GM04504 (cell line): ENCODE data around the gene CDYL.
A peak's percentile ranks its signal among the peaks of the same experiment; 100 is the strongest.

Source experiments
- DNase-seq: peaks from one replicate; pipeline ENCODE4 v3.0.0-alpha.2; 2012; ENCODE audit warnings: low read depth

The CDYL gene

DNA sequence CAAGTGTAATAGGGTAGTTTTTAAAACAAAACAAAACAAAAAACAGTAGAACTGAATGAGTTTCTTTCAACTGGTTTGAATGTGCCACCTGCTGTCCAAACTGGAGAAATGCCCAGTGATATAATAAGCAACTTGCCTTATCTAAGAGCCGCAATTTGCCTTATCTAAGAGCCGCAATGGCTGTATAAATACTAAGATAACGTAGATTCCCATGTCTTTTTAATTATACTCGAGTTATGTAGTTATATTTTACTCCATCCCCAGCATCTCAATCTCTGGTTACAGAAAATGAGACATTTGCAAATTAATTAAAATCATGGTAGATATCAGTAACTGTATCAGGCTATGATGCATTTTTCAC is 160.5 kb downstream of the CDYL start:
- no peak for DNase-seq

DNA sequence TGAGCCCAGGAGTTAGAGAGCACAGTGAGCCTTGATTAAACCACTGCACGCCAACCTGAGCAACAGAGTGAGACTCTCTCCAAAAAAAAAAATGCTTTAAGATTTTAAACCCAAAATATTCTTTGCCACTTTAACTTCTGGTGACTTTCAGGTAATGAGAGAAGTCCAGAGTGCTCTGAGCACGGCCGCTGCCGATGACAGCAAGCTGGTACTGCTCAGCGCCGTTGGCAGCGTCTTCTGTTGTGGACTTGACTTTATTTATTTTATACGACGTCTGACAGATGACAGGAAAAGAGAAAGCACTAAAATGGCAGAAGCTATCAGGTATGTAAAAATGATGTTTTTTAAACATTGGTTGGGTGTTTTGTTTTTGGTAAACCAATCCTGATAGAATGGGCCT is 161.2 kb downstream of the CDYL start:
- DNase-seq = no peak

DNA sequence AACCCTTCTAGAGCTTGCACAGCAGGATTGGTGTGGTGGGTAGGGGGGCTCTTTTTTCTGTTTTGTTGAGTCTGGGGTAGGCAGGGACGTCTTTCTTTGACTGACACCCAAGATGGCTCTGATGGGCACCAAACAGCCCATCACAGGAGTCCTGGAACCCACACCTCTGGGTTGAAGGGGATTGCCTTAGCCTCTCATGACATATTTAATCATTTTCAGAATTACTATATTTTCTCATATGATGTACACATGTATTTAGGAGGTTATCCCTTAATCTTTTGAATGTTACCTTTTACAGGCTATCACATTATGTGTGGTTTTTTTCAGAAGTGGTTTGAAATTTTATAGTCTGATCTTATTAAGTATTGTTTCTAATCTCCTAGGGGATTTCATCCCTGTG is 163.0 kb downstream of the CDYL start:
- no peak for DNase-seq

DNA sequence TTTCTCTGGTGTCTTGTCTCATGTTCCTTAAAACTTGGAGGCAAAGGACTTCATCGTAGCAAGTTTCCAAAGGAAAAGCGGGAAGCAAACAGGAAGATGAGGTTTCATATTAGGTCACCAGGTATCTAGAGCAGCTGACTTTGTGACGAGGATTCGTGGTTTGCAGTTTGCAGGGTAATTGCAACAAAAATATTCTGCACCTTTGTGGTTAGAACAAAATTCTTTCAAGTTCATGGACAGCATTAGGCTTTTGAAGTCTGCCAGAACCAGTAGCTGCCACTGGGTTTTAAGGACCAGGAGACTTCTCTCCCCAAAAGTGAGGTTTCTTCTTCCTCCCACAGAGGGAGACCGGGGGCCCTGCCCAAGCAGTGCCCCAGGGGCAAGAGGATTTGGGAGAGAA is 164.2 kb downstream of the CDYL start:
- no peak for DNase-seq

DNA sequence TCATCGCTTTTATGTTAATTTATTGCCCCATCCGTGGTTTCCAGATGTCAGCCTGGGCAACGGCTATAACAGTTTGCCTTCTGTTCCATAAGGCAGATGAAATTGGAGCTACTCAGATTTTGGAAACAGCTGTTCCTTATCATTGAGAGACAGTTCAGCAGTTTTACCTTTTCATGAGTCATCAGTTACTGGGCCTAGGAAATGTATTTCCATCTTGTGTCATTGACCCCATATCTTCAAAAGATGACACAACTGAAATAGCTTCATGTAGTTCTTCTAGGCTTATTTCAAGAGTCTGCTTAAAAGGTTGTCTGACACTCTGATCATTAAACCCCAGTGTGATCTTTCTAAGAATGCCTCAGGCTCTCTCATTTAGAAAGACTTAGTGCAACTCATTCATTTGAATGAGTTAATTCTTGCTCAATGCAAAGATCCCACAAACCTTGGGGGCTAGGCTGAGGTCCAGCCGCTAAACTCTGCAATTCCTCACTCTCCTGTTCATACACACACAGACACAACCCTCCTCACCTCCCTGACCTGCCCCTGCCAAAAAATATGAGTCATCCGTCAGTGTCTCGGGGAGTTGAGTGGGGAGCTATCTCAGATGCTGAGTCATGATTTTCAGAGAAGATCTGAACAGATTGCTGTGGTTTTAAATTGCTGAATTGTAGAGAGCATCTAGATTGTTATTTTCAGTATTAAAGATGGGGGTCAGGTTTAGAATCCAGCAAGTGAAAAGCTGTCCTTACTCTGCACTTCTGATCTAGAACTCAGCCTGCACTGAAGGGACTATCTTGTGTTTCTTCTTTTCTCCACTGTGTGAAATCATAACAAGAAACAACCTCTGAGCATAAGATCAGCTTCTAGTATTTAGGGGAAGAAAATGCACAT is 165.8 kb downstream of the CDYL start:
- peak; percentile 93 for DNase-seq

DNA sequence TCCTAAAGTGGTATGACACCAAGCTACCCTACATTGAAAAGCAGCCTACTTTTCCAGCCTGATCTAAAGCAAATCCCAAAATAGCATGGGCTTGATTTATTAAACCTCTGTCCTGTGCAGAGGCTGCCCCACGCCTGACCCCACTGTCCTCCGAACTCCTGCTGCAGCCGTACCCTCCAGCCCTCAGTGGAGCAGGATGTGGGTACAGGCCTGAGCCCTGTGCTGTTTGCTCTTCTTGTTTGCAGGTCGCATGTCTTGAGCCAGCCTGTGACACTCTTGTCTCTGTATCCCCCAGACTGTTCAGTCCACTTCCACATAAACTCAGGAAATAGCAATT is 166.4 kb downstream of the CDYL start:
- DNase-seq = no peak

DNA sequence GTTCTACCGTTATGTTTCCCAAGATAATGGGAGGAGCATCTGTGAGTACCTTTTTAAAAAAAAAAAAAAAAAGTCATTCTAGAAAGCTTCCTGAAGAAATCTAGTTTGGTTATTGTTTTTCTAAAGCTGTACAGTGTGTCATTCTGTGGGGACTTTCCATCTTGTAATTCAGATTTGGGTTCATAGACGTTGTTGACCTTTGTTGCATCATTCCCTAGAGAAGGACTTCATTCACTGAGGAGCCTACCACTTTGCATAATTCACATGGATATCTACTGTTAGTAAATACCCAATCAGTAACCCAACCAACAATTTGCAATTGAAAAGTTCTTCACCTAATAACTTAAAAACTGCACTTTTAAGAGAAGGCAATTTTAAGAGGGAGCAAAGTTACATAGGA is 167.5 kb downstream of the CDYL start:
- DNase-seq = no peak

DNA sequence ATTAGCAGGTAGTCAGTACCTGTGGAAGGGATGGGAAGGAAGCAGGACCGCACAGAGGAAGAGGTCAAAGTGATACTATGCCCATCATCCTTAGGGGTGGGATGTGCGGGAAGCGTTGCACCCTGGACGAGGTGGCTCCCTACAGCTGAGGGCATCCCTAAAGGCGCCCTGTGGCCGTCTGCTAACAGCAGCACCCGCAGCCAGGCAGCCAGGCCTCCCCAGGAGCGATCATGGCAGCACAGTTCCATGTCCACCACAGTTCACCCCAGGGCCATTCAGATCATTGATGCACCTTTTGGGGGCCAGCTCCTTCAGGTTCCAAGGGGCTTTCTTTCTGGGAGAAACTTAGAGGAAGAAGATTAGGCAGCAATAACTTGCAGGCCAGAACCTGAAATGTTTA is 168.1 kb downstream of the CDYL start:
- DNase-seq = no peak

DNA sequence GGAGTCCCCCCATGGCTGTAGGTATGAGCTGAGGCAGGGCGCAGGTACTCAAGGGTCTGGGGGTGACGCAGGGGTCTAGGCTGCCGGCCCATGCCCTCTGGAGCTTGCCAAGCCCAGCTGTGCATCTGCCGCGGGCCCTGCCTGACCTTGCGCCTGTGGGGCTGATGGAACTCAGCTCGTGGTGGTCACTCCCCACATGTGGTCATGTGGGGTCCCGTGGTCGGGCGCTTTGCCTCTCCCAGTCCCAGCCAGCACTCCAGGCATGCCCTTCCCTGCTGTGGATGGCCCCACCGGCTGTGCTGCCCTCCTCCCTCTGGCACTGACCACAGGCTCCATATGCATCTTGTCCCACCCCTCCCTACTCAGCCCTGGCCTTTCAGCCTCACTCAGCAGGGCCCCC is 170.3 kb downstream of the CDYL start:
- no peak for DNase-seq

DNA sequence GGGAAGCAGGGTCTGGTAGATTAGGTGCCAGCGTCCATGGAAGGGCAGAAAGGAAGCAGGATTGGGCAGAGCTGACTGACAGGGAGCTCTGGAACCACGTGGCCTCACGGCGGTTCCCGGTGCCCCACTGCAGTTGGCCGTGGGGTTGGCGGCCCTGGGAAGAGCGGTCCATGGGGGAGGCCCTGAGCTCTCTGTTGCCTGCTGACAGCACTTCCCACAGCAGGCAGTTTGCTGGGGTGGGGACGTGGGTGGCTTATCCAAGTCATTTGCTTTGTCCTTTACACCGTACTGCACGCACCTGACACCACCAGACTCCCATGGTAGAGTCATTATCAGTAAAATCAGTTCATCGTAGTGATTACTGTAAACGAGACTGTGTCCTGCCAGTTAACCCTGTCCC is 171.5 kb downstream of the CDYL start:
- no peak for DNase-seq

DNA sequence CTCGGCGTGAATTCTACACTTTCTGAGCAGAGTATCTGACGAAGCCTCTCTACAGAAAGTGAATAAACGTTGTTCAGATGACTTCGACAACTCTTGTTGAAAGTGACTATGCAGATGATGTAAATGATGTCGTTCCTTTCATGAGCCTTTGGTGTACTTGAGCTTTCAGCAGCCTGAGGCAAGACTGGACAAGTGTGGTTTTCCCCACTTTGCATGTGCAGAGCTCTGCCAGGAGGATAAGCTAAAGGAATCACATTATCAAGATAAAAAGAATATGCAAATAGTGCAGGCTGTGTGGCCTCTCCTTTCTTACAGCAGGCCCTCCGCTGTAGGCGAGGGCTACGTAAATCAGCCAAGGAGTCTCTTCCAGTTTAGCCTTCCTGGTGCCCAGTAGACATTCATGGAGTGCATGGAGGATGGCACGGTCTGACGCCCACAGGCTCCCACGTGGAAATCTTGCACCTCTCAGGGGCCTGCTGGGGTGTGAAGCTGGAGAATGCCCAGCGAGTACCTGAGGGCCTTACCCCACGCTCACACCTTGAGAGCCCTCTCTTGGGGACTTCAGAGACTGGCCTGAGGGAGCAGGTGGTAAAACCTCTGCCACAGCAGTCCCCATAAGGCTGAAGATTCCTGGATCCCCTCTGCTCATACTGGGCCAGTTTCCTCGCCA is 172.7 kb downstream of the CDYL start:
- no peak for DNase-seq

DNA sequence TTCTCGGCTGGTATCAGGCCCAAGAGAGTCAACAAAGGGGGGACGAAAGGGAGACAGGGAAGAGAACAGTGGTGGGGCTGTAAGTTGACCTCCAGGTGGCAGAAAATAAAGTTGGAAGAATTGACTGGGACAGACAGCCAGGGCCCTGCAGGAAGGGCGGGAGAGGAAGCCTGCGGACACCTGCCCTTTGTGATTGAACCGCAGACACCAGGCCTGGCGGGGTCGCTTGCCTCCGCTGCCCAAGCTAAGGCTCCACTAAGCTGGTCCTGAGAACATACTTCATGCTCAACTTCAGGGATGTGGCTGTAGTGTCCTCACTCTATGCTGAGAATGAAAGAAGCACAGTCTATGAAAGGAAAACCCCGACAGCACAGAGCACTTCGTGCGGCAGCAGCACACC is 173.9 kb downstream of the CDYL start:
- no peak for DNase-seq

DNA sequence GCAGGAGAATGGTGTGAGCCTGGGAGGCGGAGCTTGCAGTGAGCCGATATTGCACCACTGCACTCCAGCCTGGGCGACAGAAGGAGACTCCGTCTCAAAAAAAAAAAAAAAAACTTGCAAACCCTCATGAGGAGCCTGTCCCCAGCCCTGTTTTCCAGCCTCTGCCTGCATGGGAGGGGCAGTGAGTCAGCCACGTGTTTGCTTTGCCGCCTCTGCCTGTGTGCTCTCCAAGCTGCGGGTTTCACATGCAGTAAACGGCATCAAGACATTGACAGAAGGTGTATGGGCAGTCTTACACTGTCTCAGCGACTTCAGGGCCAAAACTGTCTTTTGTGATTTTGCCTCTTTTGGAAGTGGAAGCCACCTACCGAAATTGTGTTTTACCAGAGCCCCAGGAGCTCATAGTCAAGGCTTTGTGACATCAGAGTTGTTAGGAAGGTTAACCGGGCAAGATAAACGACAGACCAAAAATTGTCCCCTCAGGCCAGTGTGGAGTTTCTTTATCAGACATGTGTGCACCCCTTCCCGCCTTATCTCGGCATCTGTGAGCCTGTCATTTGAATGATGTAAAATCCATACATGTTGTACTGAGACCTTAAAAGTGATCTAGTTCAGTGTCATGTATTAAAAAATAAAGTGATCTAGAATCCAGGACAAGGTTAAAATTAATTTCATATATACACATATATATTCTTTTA is 174.8 kb downstream of the CDYL start:
- no peak for DNase-seq

DNA sequence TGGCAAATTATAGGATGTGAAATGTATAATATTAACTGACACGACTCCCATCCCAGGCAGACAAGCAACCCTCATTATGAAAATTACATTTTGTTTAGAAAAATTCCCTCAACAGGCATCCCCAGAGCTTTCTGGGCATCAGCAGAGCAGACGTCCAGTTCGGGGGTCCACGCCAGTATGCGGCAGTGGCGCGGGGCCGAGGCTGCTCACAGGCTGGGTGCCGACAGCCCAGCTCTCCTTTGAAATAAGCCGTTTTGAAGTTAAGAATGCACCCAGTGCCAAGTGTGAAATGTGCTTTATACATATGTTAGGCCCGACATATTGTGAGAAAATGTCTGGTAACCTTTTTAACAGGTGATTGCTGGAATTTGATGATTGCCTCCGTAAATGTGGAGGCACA is 177.2 kb downstream of the CDYL start:
- no peak for DNase-seq

DNA sequence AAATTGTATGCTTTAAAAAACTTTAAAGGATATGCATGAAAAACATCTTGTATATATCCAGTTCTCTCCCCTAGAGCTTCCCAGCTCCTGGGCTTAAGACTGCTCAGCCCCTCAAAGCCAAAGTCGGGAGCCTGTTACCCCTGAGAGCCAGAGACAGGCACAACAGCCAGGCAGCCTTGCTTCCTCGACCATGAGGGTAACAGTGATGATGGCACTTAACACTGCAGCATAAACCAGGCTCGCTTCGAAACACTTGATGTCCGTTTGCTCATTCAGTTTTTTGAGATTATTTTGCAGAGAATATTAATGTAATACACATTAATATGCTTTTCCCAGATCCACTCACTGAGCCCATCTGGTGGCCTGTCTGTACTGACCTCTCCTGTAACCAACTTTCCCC is 180.4 kb downstream of the CDYL start:
- DNase-seq = no peak

DNA sequence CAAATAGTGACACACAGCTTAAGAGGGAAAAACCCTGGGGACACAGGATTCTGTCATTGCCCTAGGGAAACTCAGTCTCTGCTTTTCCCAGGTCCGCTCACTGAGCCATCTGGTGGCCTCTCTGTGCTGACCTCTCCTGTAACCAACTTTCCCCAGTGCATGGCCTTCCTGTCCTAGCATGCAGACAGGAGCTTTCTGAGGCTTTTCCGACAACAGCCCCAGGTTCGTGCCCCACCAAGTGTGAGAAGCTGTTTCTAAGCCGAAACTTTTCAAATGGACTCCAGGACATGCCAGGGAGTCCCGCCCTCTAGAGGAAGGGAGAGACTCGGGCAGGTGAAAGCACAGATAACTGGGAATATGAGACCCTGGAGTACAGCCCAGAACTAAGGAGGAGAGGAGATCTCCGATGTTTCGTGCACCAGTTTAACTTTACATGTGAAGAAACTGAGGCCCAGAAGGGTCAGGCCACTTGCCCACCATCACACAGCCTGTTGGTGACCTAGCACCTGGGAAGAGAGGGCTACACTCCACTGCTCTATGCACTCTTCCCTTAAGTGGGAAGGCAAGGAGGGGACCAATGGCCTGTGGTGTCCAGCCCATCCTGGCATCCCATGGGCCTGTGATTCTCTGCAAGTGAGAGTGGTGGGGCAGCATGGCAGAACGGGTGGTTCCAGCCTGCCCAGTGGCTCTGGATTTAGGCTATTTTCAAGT is 181.5 kb downstream of the CDYL start:
- DNase-seq = no peak

DNA sequence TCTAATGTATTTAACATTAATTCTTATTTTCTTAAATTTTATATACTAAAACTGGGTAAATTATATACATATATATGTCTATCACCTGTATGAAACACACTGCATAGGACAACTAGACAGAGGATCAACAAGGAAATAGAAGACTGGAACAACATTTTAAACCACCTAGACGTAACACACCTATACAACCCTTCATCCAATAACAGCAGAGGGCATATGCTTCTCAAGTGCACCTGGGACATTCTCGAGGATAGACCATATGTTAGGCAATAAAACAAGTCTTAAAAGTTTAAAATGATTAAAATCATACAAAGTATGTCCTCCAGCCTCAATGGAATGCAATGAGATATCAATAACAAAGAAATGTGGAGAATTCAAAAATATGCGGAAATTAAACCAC is 182.4 kb downstream of the CDYL start:
- DNase-seq = no peak

DNA sequence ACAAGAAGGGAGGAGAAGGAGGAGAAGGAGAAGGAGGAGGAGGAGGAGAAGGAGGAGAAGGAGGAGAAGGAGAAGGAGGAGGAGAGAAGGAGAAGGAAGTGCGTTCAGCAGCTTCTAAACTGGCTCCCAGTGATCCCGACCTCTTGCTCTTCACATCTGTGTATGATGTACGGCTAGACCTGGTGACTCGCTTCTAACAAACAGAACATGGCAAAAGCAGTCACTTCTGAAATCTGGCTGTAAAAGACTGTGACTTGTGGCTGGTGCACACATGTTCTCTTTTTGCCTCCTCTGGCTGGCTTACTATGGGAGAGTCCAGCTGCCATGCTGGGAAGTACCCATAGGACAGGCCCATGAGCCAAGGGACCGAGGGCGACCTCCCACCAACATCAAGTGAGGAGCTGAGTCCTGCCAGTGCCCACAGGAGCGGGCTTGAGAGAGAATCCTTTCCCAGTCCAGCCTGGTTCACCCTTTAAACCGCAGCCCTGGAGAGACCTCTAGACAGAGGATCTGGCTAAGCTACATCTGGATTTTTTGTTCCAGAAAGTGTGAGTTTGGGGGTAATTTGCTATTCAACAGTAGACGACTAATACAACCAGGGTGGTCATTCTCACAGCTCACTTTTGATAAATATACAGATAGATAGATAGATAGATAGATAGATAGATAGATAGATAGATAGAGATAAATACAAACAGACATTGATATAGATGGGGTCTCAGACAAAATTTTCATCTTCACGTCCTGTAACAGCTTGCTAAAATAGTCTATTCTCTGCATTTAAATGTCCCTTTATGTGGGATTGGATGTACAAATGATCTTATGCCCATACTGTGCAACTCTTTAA is 185.3 kb downstream of the CDYL start:
- no peak for DNase-seq

DNA sequence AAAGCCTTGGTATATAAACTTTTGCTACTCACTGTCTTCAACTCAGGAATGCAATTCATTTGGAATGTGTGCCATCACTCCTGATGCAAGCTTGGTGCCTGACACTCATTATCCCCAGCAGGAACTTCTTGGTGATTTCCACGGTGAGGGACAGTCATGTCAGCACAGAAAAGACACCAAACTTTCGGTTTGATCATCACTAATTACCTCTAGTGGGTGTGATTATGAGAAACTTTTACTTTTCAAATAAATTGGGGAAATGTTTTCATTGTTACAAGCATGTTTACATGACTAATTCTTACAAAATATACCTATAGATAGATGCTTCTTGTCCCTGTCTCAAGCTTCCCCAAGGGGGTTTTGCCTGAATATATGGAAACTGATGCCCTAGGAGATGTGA is 186.7 kb downstream of the CDYL start:
- DNase-seq = no peak

DNA sequence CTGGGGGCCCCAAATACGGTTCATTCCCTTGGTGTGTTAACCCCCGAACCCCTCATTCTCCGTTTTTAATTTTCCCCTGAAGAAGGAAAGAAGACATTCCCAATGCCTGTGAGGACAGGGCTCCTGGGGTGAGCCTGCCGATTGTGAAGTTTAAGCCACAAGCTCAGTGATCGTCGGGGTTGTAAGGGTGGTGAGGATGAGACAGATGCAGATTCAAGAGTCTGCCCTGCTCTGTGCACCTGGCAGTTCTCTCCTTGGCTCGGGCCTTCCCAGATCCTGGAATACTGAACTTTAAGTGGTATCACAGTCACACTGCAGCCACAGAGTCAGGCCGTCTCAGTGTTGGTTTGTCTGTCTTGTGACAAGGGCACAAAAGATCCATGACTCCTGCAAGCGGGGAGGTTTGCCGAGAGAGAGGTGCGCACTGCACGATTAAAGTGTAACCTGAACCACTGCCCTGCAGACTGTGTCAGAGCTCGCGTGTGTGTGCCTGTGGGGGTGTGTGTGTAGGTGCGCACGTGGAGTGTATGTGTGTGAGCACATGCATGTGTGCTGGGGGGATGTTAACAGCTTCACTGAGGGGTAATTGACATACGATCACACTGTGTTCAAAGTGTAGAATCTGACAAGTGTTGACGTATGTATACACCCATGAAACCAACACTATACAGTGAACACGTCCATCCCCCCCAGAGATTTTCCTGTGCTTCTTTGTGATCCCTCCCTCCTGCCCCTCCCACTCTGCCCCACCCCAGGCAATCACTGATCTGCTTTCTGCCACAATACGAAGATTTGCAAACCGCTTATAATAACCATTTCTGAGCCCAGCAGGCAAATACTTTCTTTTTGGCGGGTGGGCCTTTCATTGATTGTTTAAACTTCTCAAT is 188.7 kb downstream of the CDYL start:
- DNase-seq = no peak
